Skeletal muscle tissue (tissue), 4 donors: ENCODE results near the gene HERC3. TPM values are rescaled to one million over a fixed set of nuclear protein-coding genes. Genes with fewer than 3 reads are reported as not detected.

ENCODE experiments used
- H3K27ac ChIP-seq: one replicate; pipeline ENCODE4 v1.7.0; 2013; ENCODE audit warnings: mild to moderate bottlenecking, low read depth, low read length, inconsistent platforms
- H3K27me3 ChIP-seq, 3 donors: one replicate each; pipeline ENCODE4 v1.7.0; 2013; ENCODE audit warnings: low read length in 3 of 3; ENCODE audit not compliant: control insufficient read depth in 3 of 3, insufficient read depth in 3 of 3
- H3K36me3 ChIP-seq, 3 donors: one replicate each; pipeline ENCODE4 v1.7.0; 2013; ENCODE audit warnings: low read length in 3 of 3; ENCODE audit not compliant: control insufficient read depth in 3 of 3, insufficient read depth in 3 of 3
- H3K4me1 ChIP-seq, 3 donors: one replicate each; pipeline ENCODE4 v1.7.0; 2013; ENCODE audit warnings: low read length in 3 of 3, mild to moderate bottlenecking in 3 of 3; ENCODE audit not compliant: control insufficient read depth in 3 of 3, insufficient read depth in 3 of 3
- H3K4me3 ChIP-seq, 3 donors: one replicate each; pipeline ENCODE4 v1.7.0; 2013; ENCODE audit warnings: low read length in 3 of 3
- H3K9ac ChIP-seq, 3 donors: one replicate each; pipeline ENCODE4 v1.7.0; 2013; ENCODE audit warnings: low read length in 3 of 3, mild to moderate bottlenecking in 3 of 3, moderate library complexity in 2 of 3, low read depth in 1 of 3
- H3K9me3 ChIP-seq, 3 donors: one replicate each; pipeline ENCODE4 v1.7.0; 2013; ENCODE audit warnings: low read length in 3 of 3; ENCODE audit not compliant: control insufficient read depth in 3 of 3
- total RNA-seq: library from RNA; depleted of rRNA; stranded (reverse); fragments of >200 nt; gene quantifications from one replicate; pipeline ENCODE4 v1.2.3, GENCODE V29; 2014
- donor health status: Osteomylitis.

The HERC3 gene
- total RNA-seq, 1 donor from 2014 or later: 16.7 TPM

DNA sequence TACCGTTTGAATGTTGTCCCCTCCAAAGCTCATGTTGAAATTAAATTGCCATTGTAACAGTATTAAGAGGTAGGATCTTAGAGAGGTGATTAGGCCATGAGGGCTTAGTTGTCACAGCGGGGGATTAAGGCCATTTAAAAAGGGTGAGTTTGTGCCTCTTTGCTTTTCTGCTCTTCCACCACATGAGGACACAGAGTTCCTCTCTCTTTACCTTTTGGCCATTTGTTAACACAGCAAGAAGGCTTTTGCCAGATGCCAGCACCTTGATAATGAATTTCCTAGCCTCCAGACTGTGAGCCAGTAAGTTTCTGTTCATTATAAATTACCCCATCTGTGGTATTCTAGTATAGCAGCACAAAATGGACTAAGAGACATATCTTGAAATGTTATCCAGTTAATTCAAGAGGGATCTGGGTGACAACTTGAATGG lies 7.8 kb upstream of the HERC3 start:
- Histone ChIP-seq H3K27ac (no peak overlapping the region), H3K9me3 (no peaks in the 10 kb centered on the region), H3K36me3 (no peaks in the 10 kb centered on the region), H3K9ac (no peak overlapping the region), H3K27me3 (no peaks in the 10 kb centered on the region), H3K4me3 (no peak overlapping the region), H3K4me1 (peaks cover 0 to 8% (median 2%) of the 10 kb centered on the region in 3 donors)

GRCh38 chr4:88585917-88586316 lies 6.4 kb upstream of the HERC3 start:
- Histone ChIP-seq H3K27me3 (no peaks in the 10 kb centered on the region), H3K9me3 (no peaks in the 10 kb centered on the region), H3K4me1 (peaks cover 0 to 12% (median 2%) of the 10 kb centered on the region in 3 donors), H3K36me3 (no peaks in the 10 kb centered on the region), H3K27ac (no peak overlapping the region), H3K9ac (no peak overlapping the region), H3K4me3 (no peak overlapping the region)

DNA sequence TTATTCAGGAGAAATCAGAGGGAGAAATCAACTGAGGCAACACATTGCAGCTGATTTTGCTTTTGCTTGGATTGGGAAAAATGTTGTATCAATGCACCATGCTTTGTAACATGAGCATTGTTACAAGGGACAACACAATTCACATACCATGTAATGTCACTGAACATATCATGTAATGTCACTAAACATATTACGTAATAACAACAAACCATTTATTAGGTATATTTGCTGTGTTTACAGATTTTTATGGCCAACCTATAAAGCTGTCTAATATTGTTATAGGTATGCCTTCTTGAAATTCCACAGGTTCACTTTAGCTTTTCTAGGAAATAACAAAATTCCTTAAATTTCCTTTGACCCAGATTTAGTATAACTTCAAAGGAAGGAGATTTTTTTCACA lies 5.0 kb upstream of the HERC3 start:
- Histone ChIP-seq H3K9me3 (no peaks in the 10 kb centered on the region), H3K27ac (no peak overlapping the region), H3K9ac (no peak overlapping the region), H3K4me3 (no peak overlapping the region), H3K36me3 (no peaks in the 10 kb centered on the region), H3K27me3 (no peaks in the 10 kb centered on the region), H3K4me1 (peaks cover 6 to 19% (median 8%) of the 10 kb centered on the region in 3 donors)

DNA sequence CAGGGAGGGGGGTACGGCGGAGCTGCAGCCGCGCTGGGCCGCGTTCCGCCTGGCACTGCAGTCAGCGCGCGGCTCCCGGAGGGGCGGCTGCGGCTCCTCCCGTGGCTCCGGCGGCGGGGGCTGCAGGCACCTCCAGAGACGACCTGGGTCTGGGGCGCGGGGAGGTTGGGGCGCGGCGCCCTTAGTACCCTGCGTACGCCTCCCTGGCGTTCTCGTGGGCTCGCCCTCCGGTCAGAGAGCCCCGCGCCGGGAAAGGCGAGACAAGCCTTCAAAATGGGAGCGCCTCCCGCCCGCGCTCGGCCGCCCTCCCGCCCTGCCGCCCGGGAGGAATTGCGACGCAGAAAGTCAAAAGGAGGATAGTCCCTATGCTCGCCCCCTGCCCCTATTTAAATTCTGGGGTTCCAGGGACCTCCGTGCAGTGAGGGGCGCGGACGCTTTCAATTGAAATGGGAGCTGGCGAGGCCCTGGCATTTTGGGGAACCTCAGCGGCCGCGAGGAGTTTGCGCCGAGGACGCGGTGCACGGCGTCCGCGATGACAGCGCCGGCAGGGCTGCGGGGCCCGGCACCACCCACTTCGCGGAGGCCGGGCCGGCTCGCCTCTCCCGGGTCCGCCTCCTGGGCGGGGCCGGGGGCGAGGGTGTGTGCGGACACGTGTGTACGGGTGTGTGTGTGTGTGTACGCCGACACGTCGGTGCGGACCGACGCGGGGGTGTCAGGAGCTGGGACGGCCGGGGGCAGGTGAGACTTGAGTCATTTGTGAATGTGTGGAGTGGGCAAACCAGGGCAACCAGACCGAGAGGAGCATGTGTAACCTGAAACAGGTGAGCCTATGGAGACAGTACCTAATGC lies 544 bp downstream of the HERC3 start:
- Histone ChIP-seq H3K9me3 (no peaks in the 10 kb centered on the region), H3K27me3 (no peaks in the 10 kb centered on the region), H3K4me3 (peak overlapping the region; percentile 86 to 89 (median 87)), H3K27ac (peak overlapping the region; percentile 89), H3K4me1 (peaks cover 6 to 23% (median 17%) of the 10 kb centered on the region in 3 donors), H3K36me3 (peaks cover 3 to 9% (median 7%) of the 10 kb centered on the region in 3 donors), H3K9ac (peak overlapping the region; percentile 87 to 93 (median 90))

DNA sequence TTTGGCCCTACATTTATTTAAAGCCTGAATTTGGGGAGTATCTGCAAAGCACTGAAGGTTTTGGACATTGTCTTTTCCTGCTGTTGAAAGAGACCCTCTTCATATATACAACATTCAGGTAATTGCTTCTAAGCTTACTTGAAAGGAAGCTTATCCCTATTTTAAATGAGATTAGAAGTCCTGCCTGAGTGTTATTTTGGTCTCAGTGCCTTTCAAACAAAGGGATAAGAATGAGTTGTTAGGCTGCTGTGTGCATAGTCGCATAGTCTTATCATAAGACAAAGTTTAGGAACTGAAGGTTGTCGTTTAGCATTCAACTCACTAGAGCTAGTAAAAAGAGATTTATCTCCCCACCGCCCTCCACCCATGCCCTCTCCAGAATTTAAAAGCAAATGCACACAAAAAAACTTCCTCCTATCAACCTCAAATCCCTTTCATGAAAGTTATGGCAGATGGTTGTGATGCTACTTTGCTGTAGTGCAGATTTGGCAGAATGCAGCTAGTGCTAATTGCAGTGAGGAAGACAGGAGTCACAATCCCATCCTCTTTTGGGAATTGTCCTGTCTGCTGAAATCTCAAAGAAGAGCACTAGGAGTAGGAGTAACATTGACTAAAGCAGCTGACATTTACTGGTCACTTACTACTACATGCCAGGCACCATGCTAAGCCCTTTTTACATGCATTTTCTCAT lies 5.8 kb downstream of the HERC3 start:
- Histone ChIP-seq H3K36me3 (peaks cover 3 to 13% (median 7%) of the 10 kb centered on the region in 3 donors), H3K9me3 (no peaks in the 10 kb centered on the region), H3K27me3 (no peaks in the 10 kb centered on the region), H3K9ac (peak overlapping the region in 1 of 3 donors; percentile 51), H3K4me3 (peak overlapping the region in 1 of 3 donors; percentile 18), H3K4me1 (peaks cover 17 to 39% (median 32%) of the 10 kb centered on the region in 3 donors), H3K27ac (peak overlapping the region; percentile 72)

- H3K4me3 ChIP-seq: no peak overlapping the region
- H3K9me3 ChIP-seq: no peaks in the 10 kb centered on the region
- peak overlapping the region in 1 of 3 donors; percentile 50 for H3K9ac ChIP-seq
- peaks cover 3 to 13% (median 7%) of the 10 kb centered on the region in 3 donors for H3K36me3 ChIP-seq
- H3K27ac ChIP-seq: peak overlapping the region; percentile 72
- H3K27me3 ChIP-seq: no peaks in the 10 kb centered on the region
- H3K4me1 ChIP-seq: peaks cover 17 to 31% (median 29%) of the 10 kb centered on the region in 3 donors
Measured at GRCh38 chr4:88599298-88599697, 7.0 kb downstream of the HERC3 start.

DNA sequence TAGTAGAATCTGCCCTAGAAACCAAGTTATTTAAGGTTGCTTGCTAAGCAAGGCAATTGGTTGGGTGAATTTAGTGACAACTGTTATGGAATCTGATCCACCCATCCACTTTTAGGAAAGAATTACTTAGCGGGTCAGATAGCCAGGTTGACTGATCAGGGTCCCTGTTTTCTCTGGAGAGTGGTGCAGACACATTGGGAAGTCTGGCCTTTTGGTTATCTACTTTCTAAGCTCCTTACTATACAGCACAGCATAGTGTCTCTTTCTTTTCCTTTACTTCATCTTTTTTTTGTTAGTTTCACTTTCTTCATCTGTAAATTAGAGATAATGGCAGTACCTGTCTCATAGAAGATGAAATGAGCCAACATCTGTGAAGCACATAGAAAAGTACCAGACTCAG lies 7.4 kb downstream of the HERC3 start:
- Histone ChIP-seq H3K27me3 (no peaks in the 10 kb centered on the region), H3K4me3 (no peak overlapping the region), H3K36me3 (peaks cover 3 to 13% (median 7%) of the 10 kb centered on the region in 3 donors), H3K4me1 (peaks cover 17 to 31% (median 29%) of the 10 kb centered on the region in 3 donors), H3K9ac (peak overlapping the region in 1 of 3 donors; percentile 50), H3K27ac (peak overlapping the region; percentile 72), H3K9me3 (no peaks in the 10 kb centered on the region)

GRCh38 chr4:88600176-88600838 lies 8.0 kb downstream of the HERC3 start:
- H3K4me3 ChIP-seq: no peak overlapping the region
- peak overlapping the region in 1 of 3 donors; percentile 50 for H3K9ac ChIP-seq
- peak overlapping the region; percentile 72 for H3K27ac ChIP-seq
- H3K27me3 ChIP-seq: no peaks in the 10 kb centered on the region
- H3K36me3 ChIP-seq: peaks cover 3 to 13% (median 7%) of the 10 kb centered on the region in 3 donors
- no peaks in the 10 kb centered on the region for H3K9me3 ChIP-seq
- peaks cover 17 to 31% (median 29%) of the 10 kb centered on the region in 3 donors for H3K4me1 ChIP-seq

GRCh38 chr4:88604978-88605678 lies 12.8 kb downstream of the HERC3 start:
- H3K27me3 ChIP-seq: no peaks in the 10 kb centered on the region
- peaks cover 4 to 18% (median 15%) of the 10 kb centered on the region in 3 donors for H3K4me1 ChIP-seq
- no peak overlapping the region for H3K27ac ChIP-seq
- H3K9me3 ChIP-seq: no peaks in the 10 kb centered on the region
- H3K9ac ChIP-seq: no peak overlapping the region
- H3K4me3 ChIP-seq: no peak overlapping the region
- H3K36me3 ChIP-seq: peaks cover 9 to 23% (median 13%) of the 10 kb centered on the region in 3 donors
